ENCODE data around the gene TTC13. TPM values are rescaled to one million over a fixed set of nuclear protein-coding genes. Genes with fewer than 3 reads are reported as not detected.
A peak's percentile ranks its signal among the peaks of the same experiment; 100 is the strongest.
"Not testable (repeated sequence)": the region's sequence is repeated elsewhere in the genome, so short reads cannot be mapped to it uniquely, and the experiment has no call there.

Gene TTC13
- 10 to 100 TPM; 28.0 to 47.0 TPM for total RNA-seq

GRCh38 chr1:230978491-230979388, at the start of gene TTC13, which contains the start of gene ARV1:
TSS of gene TTC13 (minus strand) at chr1:230978861. CDS start at chr1:230978830, 31 bp downstream.
TSS of gene ARV1 (plus strand) at chr1:230979094. CDS start at chr1:230979106, 12 bp downstream.
- Histone ChIP-seq H3K4me1 (peaks cover 9% of the 10 kb centered on the region), H3K27me3 (no peaks in the 10 kb centered on the region), H3K4me3 (peak within 1 kb of the TSS; percentile 77), H3K36me3 (no peaks in the 10 kb centered on the region), H3K9me3 (no peaks in the 10 kb centered on the region), H3K27ac (peak within 1 kb of the TSS; percentile 76), H3K9ac (ENCODE audit: low read depth in 2 of 2, low read length in 2 of 2) (peak within 1 kb of the TSS; percentile 73 to 81)
- DNase-seq: peak; percentile 98
- intact Hi-C loops (cut with DNase I): loop anchor here (5.0 kb wide), 2 partner anchors 61 to 234 kb away; no protein-coding TSS in a partner anchor
- TF ChIP-seq CTCF (IDR thresholded peaks at IDR 0.05): peak; percentile 26

- H3K4me3 ChIP-seq: no peak overlapping the region
- H3K27ac ChIP-seq: no peak overlapping the region
- H3K27me3 ChIP-seq: no peaks in the 10 kb centered on the region
- H3K9me3 ChIP-seq: no peaks in the 10 kb centered on the region
- no peak for DNase-seq
- intact Hi-C loops (cut with DNase I): no loop called here
- TF ChIP-seq CTCF (IDR thresholded peaks at IDR 0.05): no peak
- no peaks in the 10 kb centered on the region for H3K36me3 ChIP-seq
- no peaks in the 10 kb centered on the region for H3K4me1 ChIP-seq
- no peak overlapping the region for H3K9ac ChIP-seq (ENCODE audit: low read depth in 2 of 2, low read length in 2 of 2)
Observed at GRCh38 chr1:231027971-231028370, 49.3 kb upstream of the TTC13 start.

GRCh38 chr1:231027136-231027925, 48.7 kb upstream of the TTC13 start:
- Histone ChIP-seq H3K27me3 (no peaks in the 10 kb centered on the region), H3K36me3 (no peaks in the 10 kb centered on the region), H3K9ac (ENCODE audit: low read depth in 2 of 2, low read length in 2 of 2) (no peak overlapping the region), H3K4me3 (no peak overlapping the region), H3K27ac (no peak overlapping the region), H3K9me3 (no peaks in the 10 kb centered on the region), H3K4me1 (no peaks in the 10 kb centered on the region)
- no peak for DNase-seq
- intact Hi-C loops (cut with DNase I): no loop called here
- TF ChIP-seq CTCF (IDR thresholded peaks at IDR 0.05): no peak

GRCh38 chr1:231026576-231026975, 47.9 kb upstream of the TTC13 start:
- Histone ChIP-seq H3K27ac (no peak overlapping the region), H3K4me1 (no peaks in the 10 kb centered on the region), H3K4me3 (no peak overlapping the region), H3K27me3 (no peaks in the 10 kb centered on the region), H3K36me3 (no peaks in the 10 kb centered on the region), H3K9me3 (no peaks in the 10 kb centered on the region), H3K9ac (ENCODE audit: low read depth in 2 of 2, low read length in 2 of 2) (no peak overlapping the region)
- no peak for TF ChIP-seq CTCF (IDR thresholded peaks at IDR 0.05)
- intact Hi-C loops (cut with DNase I): no loop called here
- no peak for DNase-seq

GRCh38 chr1:231023150-231023549, 44.5 kb upstream of the TTC13 start:
- DNase-seq: no peak
- Histone ChIP-seq H3K4me3 (no peak overlapping the region), H3K36me3 (no peaks in the 10 kb centered on the region), H3K27me3 (no peaks in the 10 kb centered on the region), H3K9ac (ENCODE audit: low read depth in 2 of 2, low read length in 2 of 2) (no peak overlapping the region), H3K9me3 (no peaks in the 10 kb centered on the region), H3K27ac (no peak overlapping the region), H3K4me1 (no peaks in the 10 kb centered on the region)
- intact Hi-C loops (cut with DNase I): no loop called here
- TF ChIP-seq CTCF (IDR thresholded peaks at IDR 0.05): no peak

GRCh38 chr1:231022543-231022942, 43.9 kb upstream of the TTC13 start:
- intact Hi-C loops (cut with DNase I); H3K4me1 ChIP-seq; H3K9ac ChIP-seq (ENCODE audit: low read depth in 2 of 2, low read length in 2 of 2); DNase-seq; H3K27ac ChIP-seq; H3K4me3 ChIP-seq; H3K36me3 ChIP-seq; H3K27me3 ChIP-seq; H3K9me3 ChIP-seq: not testable (repeated sequence)

Data from colonic mucosa (tissue), 4 donors.